HG03103 (cell line): ENCODE measurements around the gene GATA1.

ENCODE experiments used
- ATAC-seq: cut with Tn5 transposase; IDR thresholded peaks from one replicate; pipeline ENCODE4 v1.9.1; 2021; ENCODE audit warnings: low read depth; ENCODE audit not compliant: unreplicated experiment

GATA1 gene

GRCh38 chrX:48839686-48840085 lies 53.3 kb downstream of the GATA1 start:
- ATAC-seq: no peak
